ENCODE measurements around the gene NSFL1C.

NSFL1C gene

GRCh38 chr20:1423206-1423605, 43.4 kb downstream of the NSFL1C start:
- H3K36me3 ChIP-seq (ENCODE audit: low read length): no peaks in the 10 kb centered on the region
- TF ChIP-seq, protein P1, sequence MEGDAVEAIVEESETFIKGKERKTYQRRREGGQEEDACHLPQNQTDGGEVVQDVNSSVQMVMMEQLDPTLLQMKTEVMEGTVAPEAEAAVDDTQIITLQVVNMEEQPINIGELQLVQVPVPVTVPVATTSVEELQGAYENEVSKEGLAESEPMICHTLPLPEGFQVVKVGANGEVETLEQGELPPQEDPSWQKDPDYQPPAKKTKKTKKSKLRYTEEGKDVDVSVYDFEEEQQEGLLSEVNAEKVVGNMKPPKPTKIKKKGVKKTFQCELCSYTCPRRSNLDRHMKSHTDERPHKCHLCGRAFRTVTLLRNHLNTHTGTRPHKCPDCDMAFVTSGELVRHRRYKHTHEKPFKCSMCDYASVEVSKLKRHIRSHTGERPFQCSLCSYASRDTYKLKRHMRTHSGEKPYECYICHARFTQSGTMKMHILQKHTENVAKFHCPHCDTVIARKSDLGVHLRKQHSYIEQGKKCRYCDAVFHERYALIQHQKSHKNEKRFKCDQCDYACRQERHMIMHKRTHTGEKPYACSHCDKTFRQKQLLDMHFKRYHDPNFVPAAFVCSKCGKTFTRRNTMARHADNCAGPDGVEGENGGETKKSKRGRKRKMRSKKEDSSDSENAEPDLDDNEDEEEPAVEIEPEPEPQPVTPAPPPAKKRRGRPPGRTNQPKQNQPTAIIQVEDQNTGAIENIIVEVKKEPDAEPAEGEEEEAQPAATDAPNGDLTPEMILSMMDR (IDR thresholded peaks at IDR 0.05; ENCODE audit: insufficient read depth, low read length, poor library complexity, severe bottlenecking): no peak
- no peak for TF ChIP-seq EZH2phosphoT487 (conservative IDR thresholded peaks at IDR 0.05; ENCODE audit: low read length)
- no peak overlapping the region for H3K27ac ChIP-seq (ENCODE audit: low read depth, low read length)
- peaks cover 9% of the 10 kb centered on the region; the same call in 1 of the 2 replicates for H3K9me3 ChIP-seq (ENCODE audit: insufficient read depth, low read length)
- H2AFZ ChIP-seq (ENCODE audit: low read depth, low read length, severe bottlenecking): peak overlapping the region; percentile 5
- no peak overlapping the region for H3K4me2 ChIP-seq (ENCODE audit: low read depth, low read length, poor library complexity, severe bottlenecking)
- no peaks in the 10 kb centered on the region for H3K9me2 ChIP-seq (replicated peaks; ENCODE audit: insufficient read depth, low read length)
- H3K79me2 ChIP-seq (ENCODE audit: insufficient read depth, low read length): no peaks in the 10 kb centered on the region
- no peak overlapping the region for H3K9ac ChIP-seq (ENCODE audit: low read length)
- no peaks in the 10 kb centered on the region for H3F3A ChIP-seq (ENCODE audit: insufficient read depth)
- no peaks in the 10 kb centered on the region for H4K20me1 ChIP-seq (ENCODE audit: low read depth, low read length)
- H3K27me3 ChIP-seq (ENCODE audit: low read length): no peaks in the 10 kb centered on the region
- no peak overlapping the region for H3K4me3 ChIP-seq (ENCODE audit: insufficient read depth, low read length, poor library complexity, severe bottlenecking)

GRCh38 chr20:1422753-1423152, 43.9 kb downstream of the NSFL1C start:
- Histone ChIP-seq H3K36me3 (ENCODE audit: low read length) (no peaks in the 10 kb centered on the region), H3K9me3 (ENCODE audit: insufficient read depth, low read length) (peaks cover 9% of the 10 kb centered on the region; the same call in 1 of the 2 replicates), H2AFZ (ENCODE audit: low read depth, low read length, severe bottlenecking) (no peak overlapping the region), H4K20me1 (ENCODE audit: low read depth, low read length) (no peaks in the 10 kb centered on the region), H3K9me2 (replicated peaks; ENCODE audit: insufficient read depth, low read length) (no peaks in the 10 kb centered on the region), H3F3A (ENCODE audit: insufficient read depth) (no peaks in the 10 kb centered on the region), H3K4me2 (ENCODE audit: low read depth, low read length, poor library complexity, severe bottlenecking) (no peak overlapping the region), H3K79me2 (ENCODE audit: insufficient read depth, low read length) (no peaks in the 10 kb centered on the region), H3K27ac (ENCODE audit: low read depth, low read length) (no peak overlapping the region), H3K27me3 (ENCODE audit: low read length) (no peaks in the 10 kb centered on the region), H3K9ac (ENCODE audit: low read length) (no peak overlapping the region), H3K4me3 (ENCODE audit: insufficient read depth, low read length, poor library complexity, severe bottlenecking) (no peak overlapping the region)
- TF ChIP-seq, protein P1 (IDR thresholded peaks at IDR 0.05; ENCODE audit: insufficient read depth, low read length, poor library complexity, severe bottlenecking): no peak
- no peak for TF ChIP-seq EZH2phosphoT487 (conservative IDR thresholded peaks at IDR 0.05; ENCODE audit: low read length)

DNA sequence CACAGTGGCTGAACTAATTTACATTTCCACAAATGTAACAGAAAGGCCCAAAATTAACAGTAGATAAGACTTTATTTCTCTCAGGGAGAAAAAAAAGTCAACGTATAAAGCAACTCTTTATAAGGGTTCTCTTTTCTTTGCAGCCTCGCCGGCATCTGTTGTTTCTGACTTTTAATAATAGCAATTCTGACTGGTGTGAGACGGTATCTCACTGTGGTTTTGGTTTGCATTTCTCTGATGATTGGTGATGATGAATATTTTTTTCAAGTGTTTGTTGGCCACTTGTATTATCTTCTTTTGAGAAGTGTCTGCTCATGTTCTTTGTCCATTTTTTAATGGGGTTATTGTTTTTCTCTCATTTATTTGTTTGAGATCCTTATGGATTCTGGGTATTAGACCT, 46.6 kb downstream of the NSFL1C start:
- H3F3A ChIP-seq (ENCODE audit: insufficient read depth): no peaks in the 10 kb centered on the region
- no peaks in the 10 kb centered on the region for H3K9me2 ChIP-seq (replicated peaks; ENCODE audit: insufficient read depth, low read length)
- no peak overlapping the region for H2AFZ ChIP-seq (ENCODE audit: low read depth, low read length, severe bottlenecking)
- H3K27ac ChIP-seq (ENCODE audit: low read depth, low read length): no peak overlapping the region
- H3K4me2 ChIP-seq (ENCODE audit: low read depth, low read length, poor library complexity, severe bottlenecking): no peak overlapping the region
- TF ChIP-seq EZH2phosphoT487 (conservative IDR thresholded peaks at IDR 0.05; ENCODE audit: low read length): no peak
- H4K20me1 ChIP-seq (ENCODE audit: low read depth, low read length): no peaks in the 10 kb centered on the region
- no peak overlapping the region for H3K9ac ChIP-seq (ENCODE audit: low read length)
- no peaks in the 10 kb centered on the region for H3K36me3 ChIP-seq (ENCODE audit: low read length)
- H3K79me2 ChIP-seq (ENCODE audit: insufficient read depth, low read length): no peaks in the 10 kb centered on the region
- H3K9me3 ChIP-seq (ENCODE audit: insufficient read depth, low read length): peaks cover 9% of the 10 kb centered on the region; the same call in 1 of the 2 replicates
- H3K4me3 ChIP-seq (ENCODE audit: insufficient read depth, low read length, poor library complexity, severe bottlenecking): no peak overlapping the region
- H3K27me3 ChIP-seq (ENCODE audit: low read length): no peaks in the 10 kb centered on the region

GRCh38 chr20:1418350-1418749, 48.3 kb downstream of the NSFL1C start:
- no peak overlapping the region for H2AFZ ChIP-seq (ENCODE audit: low read depth, low read length, severe bottlenecking)
- H3K9ac ChIP-seq (ENCODE audit: low read length): no peak overlapping the region
- no peaks in the 10 kb centered on the region for H3F3A ChIP-seq (ENCODE audit: insufficient read depth)
- no peak overlapping the region for H3K27ac ChIP-seq (ENCODE audit: low read depth, low read length)
- no peaks in the 10 kb centered on the region for H3K79me2 ChIP-seq (ENCODE audit: insufficient read depth, low read length)
- H3K9me3 ChIP-seq (ENCODE audit: insufficient read depth, low read length): peaks cover 9% of the 10 kb centered on the region; the same call in 1 of the 2 replicates
- H3K4me3 ChIP-seq (ENCODE audit: insufficient read depth, low read length, poor library complexity, severe bottlenecking): no peak overlapping the region
- no peaks in the 10 kb centered on the region for H3K9me2 ChIP-seq (replicated peaks; ENCODE audit: insufficient read depth, low read length)
- no peaks in the 10 kb centered on the region for H4K20me1 ChIP-seq (ENCODE audit: low read depth, low read length)
- H3K36me3 ChIP-seq (ENCODE audit: low read length): no peaks in the 10 kb centered on the region
- no peak for TF ChIP-seq EZH2phosphoT487 (conservative IDR thresholded peaks at IDR 0.05; ENCODE audit: low read length)
- TF ChIP-seq, protein P1 (IDR thresholded peaks at IDR 0.05; ENCODE audit: insufficient read depth, low read length, poor library complexity, severe bottlenecking): no peak
- H3K27me3 ChIP-seq (ENCODE audit: low read length): no peaks in the 10 kb centered on the region
- no peak overlapping the region for H3K4me2 ChIP-seq (ENCODE audit: low read depth, low read length, poor library complexity, severe bottlenecking)

Measured in SU-DHL-6 (cell line).